Loucy (cell line): ENCODE results near the gene S100B.

ENCODE experiments used
- H2AFZ ChIP-seq: fragments of 200-600 bp; sonication (generic); 2 replicates; pipeline ENCODE4 v1.6.0; 2016; ENCODE audit warnings: antibody characterized with exemption, mild to moderate bottlenecking, low read length, moderate library complexity
- H3F3A ChIP-seq: fragments of 200-600 bp; 2 replicates; pipeline ENCODE4 v1.6.0; 2016; ENCODE audit warnings: antibody characterized with exemption, low read depth, mild to moderate bottlenecking
- H3K27me3 ChIP-seq: fragments of 200-600 bp; sonication (generic); 2 replicates; pipeline ENCODE4 v1.6.1; 2014; ENCODE audit warnings: low read length, mild to moderate bottlenecking; ENCODE audit not compliant: insufficient read depth, poor library complexity, severe bottlenecking
- H3K36me3 ChIP-seq: fragments of 200-600 bp; sonication (generic); 2 replicates; pipeline ENCODE4 v1.6.1; 2016; ENCODE audit warnings: low read length; ENCODE audit not compliant: insufficient read depth
- H3K4me1 ChIP-seq: fragments of 200-600 bp; sonication (generic); 2 replicates; pipeline ENCODE4 v1.5.1; 2014; ENCODE audit warnings: low read length, mild to moderate bottlenecking; ENCODE audit not compliant: insufficient read depth, poor library complexity, severe bottlenecking
- H3K4me2 ChIP-seq: fragments of 200-600 bp; sonication (generic); 2 replicates; pipeline ENCODE4 v1.6.0; 2014; ENCODE audit warnings: antibody characterized with exemption, low read length, low read depth, mild to moderate bottlenecking; ENCODE audit not compliant: poor library complexity, severe bottlenecking
- H3K4me3 ChIP-seq: fragments of 200-600 bp; sonication (generic); 2 replicates; pipeline ENCODE4 v1.5.1; 2014; ENCODE audit warnings: low read length, mild to moderate bottlenecking, mixed read lengths; ENCODE audit not compliant: poor library complexity, severe bottlenecking
- H3K79me2 ChIP-seq: fragments of 200-600 bp; sonication (generic); 2 replicates; pipeline ENCODE4 v1.6.1; 2014; ENCODE audit warnings: low read length; ENCODE audit not compliant: insufficient read depth
- H3K9ac ChIP-seq: fragments of 200-600 bp; sonication (generic); 2 replicates; pipeline ENCODE4 v1.6.0; 2014; ENCODE audit warnings: mild to moderate bottlenecking, low read depth, low read length, moderate library complexity; ENCODE audit not compliant: poor library complexity, severe bottlenecking
- H3K9me2 ChIP-seq: fragments of 200-600 bp; sonication (generic); replicated peaks from 2 replicates; pipeline ENCODE4 v1.6.1; 2016; ENCODE audit warnings: low read depth, low read length, mixed read lengths
- H3K9me3 ChIP-seq: fragments of 200-600 bp; sonication (generic); 2 replicates; pipeline ENCODE4 v1.6.1; 2014; ENCODE audit warnings: mild to moderate bottlenecking, antibody characterized with exemption, low read length, low read depth; ENCODE audit not compliant: insufficient read depth
- H4K20me1 ChIP-seq: fragments of 200-600 bp; sonication (generic); 2 replicates; pipeline ENCODE4 v1.6.0; 2014; ENCODE audit warnings: antibody characterized with exemption, low read length, mild to moderate bottlenecking; ENCODE audit not compliant: insufficient read depth, poor library complexity, severe bottlenecking
- EZH2phosphoT487 ChIP-seq: fragments of 200-600 bp; IDR thresholded peaks from 2 replicates; pipeline ENCODE4 v1.6.1; 2018; ENCODE audit warnings: antibody characterized with exemption, mild to moderate bottlenecking, moderate library complexity, borderline replicate concordance
- TF ChIP-seq, protein P1 (sequence below): fragments of 200-600 bp; sonication (generic); conservative IDR thresholded peaks from 2 replicates; pipeline ENCODE4 v1.5.1; 2014; ENCODE audit warnings: mild to moderate bottlenecking, antibody characterized with exemption, low read length

Gene S100B

DNA sequence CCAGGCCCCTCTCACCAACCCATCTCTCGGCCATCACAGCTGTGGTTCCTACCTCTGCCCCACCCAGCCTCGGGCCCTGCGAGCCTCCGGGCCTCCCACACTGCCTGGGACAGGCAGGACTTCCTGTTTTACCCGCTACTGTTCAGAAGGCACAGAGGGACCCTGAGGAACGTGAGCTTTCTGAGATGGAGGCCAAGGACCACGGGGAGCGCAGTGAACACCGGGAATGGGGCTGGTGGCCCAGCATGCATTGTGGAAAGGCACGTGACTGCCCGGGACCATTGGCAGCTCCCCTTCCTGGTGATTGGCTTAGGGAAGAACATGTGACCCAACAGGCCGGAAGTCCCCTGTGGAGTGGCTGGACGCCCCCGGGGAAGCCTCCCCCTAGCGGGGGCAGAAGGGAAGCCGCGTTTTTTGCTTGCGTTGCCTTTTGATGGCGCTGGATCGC, 7.0 kb downstream of the S100B start:
- Histone ChIP-seq H3K4me3 (no peak overlapping the region), H3K4me2 (no peak overlapping the region), H3K36me3 (no peaks in the 10 kb centered on the region), H3K4me1 (peaks cover 5% of the 10 kb centered on the region), H3K79me2 (no peaks in the 10 kb centered on the region), H3F3A (no peaks in the 10 kb centered on the region), H3K9me3 (peaks cover 19% of the 10 kb centered on the region; the same call in 1 of the 2 replicates), H4K20me1 (no peaks in the 10 kb centered on the region), H3K27me3 (no peaks in the 10 kb centered on the region), H3K9me2 (no peaks in the 10 kb centered on the region), H2AFZ (no peak overlapping the region), H3K9ac (no peak overlapping the region)
- TF ChIP-seq EZH2phosphoT487 = no peak
- TF ChIP-seq, protein P1, sequence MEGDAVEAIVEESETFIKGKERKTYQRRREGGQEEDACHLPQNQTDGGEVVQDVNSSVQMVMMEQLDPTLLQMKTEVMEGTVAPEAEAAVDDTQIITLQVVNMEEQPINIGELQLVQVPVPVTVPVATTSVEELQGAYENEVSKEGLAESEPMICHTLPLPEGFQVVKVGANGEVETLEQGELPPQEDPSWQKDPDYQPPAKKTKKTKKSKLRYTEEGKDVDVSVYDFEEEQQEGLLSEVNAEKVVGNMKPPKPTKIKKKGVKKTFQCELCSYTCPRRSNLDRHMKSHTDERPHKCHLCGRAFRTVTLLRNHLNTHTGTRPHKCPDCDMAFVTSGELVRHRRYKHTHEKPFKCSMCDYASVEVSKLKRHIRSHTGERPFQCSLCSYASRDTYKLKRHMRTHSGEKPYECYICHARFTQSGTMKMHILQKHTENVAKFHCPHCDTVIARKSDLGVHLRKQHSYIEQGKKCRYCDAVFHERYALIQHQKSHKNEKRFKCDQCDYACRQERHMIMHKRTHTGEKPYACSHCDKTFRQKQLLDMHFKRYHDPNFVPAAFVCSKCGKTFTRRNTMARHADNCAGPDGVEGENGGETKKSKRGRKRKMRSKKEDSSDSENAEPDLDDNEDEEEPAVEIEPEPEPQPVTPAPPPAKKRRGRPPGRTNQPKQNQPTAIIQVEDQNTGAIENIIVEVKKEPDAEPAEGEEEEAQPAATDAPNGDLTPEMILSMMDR = no peak

DNA sequence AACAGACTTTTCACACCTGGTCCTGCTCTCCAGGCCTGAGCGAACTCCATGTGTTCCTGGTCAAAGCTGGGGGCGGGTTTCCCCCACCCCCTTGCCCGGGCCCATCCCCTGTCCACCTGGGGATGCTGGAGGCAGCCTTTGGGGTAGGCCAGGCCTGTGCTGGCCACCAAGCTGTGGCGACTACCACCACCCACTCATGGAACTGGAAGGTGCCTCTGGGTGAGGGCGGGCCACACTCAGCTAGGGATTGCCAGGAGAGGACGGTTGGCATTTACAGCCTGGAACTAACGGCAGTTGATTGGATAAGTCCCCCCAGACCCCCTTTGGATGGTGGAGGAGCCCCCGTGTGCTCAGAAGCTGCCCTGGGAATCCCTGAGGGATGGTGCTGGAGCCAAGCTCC, 7.9 kb downstream of the S100B start:
- H3K9me3 ChIP-seq = peaks cover 19% of the 10 kb centered on the region; the same call in 1 of the 2 replicates
- no peak overlapping the region for H3K4me2 ChIP-seq
- TF ChIP-seq, protein P1 = no peak
- TF ChIP-seq EZH2phosphoT487 = no peak
- no peak overlapping the region for H3K4me3 ChIP-seq
- H3K9me2 ChIP-seq = no peaks in the 10 kb centered on the region
- H3K4me1 ChIP-seq = peaks cover 5% of the 10 kb centered on the region
- no peaks in the 10 kb centered on the region for H4K20me1 ChIP-seq
- no peak overlapping the region for H3K9ac ChIP-seq
- H3F3A ChIP-seq = no peaks in the 10 kb centered on the region
- H3K79me2 ChIP-seq = no peaks in the 10 kb centered on the region
- no peak overlapping the region for H2AFZ ChIP-seq
- no peaks in the 10 kb centered on the region for H3K27me3 ChIP-seq
- H3K36me3 ChIP-seq = no peaks in the 10 kb centered on the region

DNA sequence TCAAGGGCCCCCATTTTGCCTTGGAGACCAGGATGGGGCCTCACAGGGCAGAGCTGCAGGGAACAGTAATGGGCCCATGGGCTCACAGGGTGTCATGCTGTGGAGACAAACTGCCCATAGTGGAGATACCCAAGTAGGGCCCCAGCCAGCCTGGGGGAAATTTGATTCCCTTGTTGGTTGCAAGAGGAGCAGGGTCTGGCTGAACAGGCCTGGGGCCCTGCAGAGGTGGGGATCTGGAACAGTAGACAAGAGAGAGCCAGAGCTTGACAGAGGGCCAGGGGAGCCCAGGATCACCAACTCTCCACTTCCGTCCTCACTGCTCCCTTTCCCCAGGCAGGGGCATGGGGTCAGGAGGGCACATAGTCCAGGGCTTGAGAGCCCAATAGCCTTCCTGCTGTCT, 8.7 kb downstream of the S100B start:
- Histone ChIP-seq H3K4me3 (no peak overlapping the region), H3K9me2 (no peaks in the 10 kb centered on the region), H3K27me3 (no peaks in the 10 kb centered on the region), H4K20me1 (no peaks in the 10 kb centered on the region), H3F3A (no peaks in the 10 kb centered on the region), H2AFZ (no peak overlapping the region), H3K9me3 (peaks cover 21% of the 10 kb centered on the region; the same call in 1 of the 2 replicates), H3K4me1 (peaks cover 5% of the 10 kb centered on the region), H3K36me3 (no peaks in the 10 kb centered on the region), H3K79me2 (no peaks in the 10 kb centered on the region), H3K4me2 (no peak overlapping the region), H3K9ac (no peak overlapping the region)
- TF ChIP-seq, protein P1 = no peak
- no peak for TF ChIP-seq EZH2phosphoT487
